Fibroblast of mammary gland (primary cell): ENCODE results near the gene GPR87.

Experiments
- DNase-seq: peaks from one replicate; pipeline ENCODE4 v3.0.0-alpha.2; 2010; ENCODE audit warnings: low read depth
- H3K4me3 ChIP-seq: 2 replicates; pipeline ENCODE4 v1.5.1; 2011; ENCODE audit warnings: low read depth, mild to moderate bottlenecking, low read length, moderate library complexity; ENCODE audit not compliant: control insufficient read depth
- CTCF ChIP-seq: conservative IDR thresholded peaks from 2 replicates; pipeline ENCODE4 v1.5.1; 2011; ENCODE audit warnings: low read depth, low read length, inconsistent platforms; ENCODE audit not compliant: control insufficient read depth, insufficient read depth

Gene GPR87

GRCh38 chr3:151305060-151305774, 11.4 kb downstream of the GPR87 start:
- H3K4me3 ChIP-seq, result no peak overlapping the region
- peak; percentile 95 for DNase-seq
- peak; percentile 7 for TF ChIP-seq CTCF

- no peak for DNase-seq
- no peak for TF ChIP-seq CTCF
- no peak overlapping the region for H3K4me3 ChIP-seq
Observed at GRCh38 chr3:151303751-151304150, 12.9 kb downstream of the GPR87 start.

GRCh38 chr3:151301787-151302186, 14.8 kb downstream of the GPR87 start:
- no peak for TF ChIP-seq CTCF
- no peak overlapping the region for H3K4me3 ChIP-seq
- DNase-seq, result peak; percentile 88

GRCh38 chr3:151300539-151300938, 16.1 kb downstream of the GPR87 start:
- TF ChIP-seq CTCF, result no peak
- H3K4me3 ChIP-seq, result no peak overlapping the region
- DNase-seq, result no peak

- no peak for TF ChIP-seq CTCF
- no peak overlapping the region for H3K4me3 ChIP-seq
- DNase-seq, result no peak
Observed at GRCh38 chr3:151299006-151299405, 17.6 kb downstream of the GPR87 start.

GRCh38 chr3:151297429-151297828, 19.2 kb downstream of the GPR87 start:
- TF ChIP-seq CTCF, result no peak
- no peak for DNase-seq
- no peak overlapping the region for H3K4me3 ChIP-seq
